ENCODE data around the gene OGFR. TPM values are rescaled to one million over a fixed set of nuclear protein-coding genes. Genes with fewer than 3 reads are reported as not detected.
A peak's percentile ranks its signal among the peaks of the same experiment; 100 is the strongest.

The OGFR gene
- total and polyA plus RNA-seq, 8 donors, result 23.2 to 58.3 (median 31.6) TPM

GRCh38 chr20:62765021-62765420, 39.6 kb upstream of the OGFR start:
- no peak for TF ChIP-seq CTCF (IDR thresholded peaks at IDR 0.05)
- H3K27ac ChIP-seq, result no peak overlapping the region
- DNase-seq, result no peak
- peaks cover 0 to 76% of the 10 kb centered on the region in 2 donors for H3K27me3 ChIP-seq
- H3K36me3 ChIP-seq, result no peaks in the 10 kb centered on the region
- ATAC-seq, result no peak
- intact Hi-C loops (cut with DNase I), result no loop called here
- no peak overlapping the region for H3K4me3 ChIP-seq
- H3K9me3 ChIP-seq, result no peaks in the 10 kb centered on the region
- H3K4me1 ChIP-seq, result peaks cover 0 to 4% of the 10 kb centered on the region in 2 donors

- no peak overlapping the region for H3K4me3 ChIP-seq
- ATAC-seq, result no peak
Observed at GRCh38 chr20:62765432-62766070, 39.1 kb upstream of the OGFR start.

GRCh38 chr20:62766071-62766450, 38.6 kb upstream of the OGFR start:
- Histone ChIP-seq H3K27me3 (peaks cover 0 to 71% of the 10 kb centered on the region in 2 donors), H3K9me3 (no peaks in the 10 kb centered on the region), H3K36me3 (no peaks in the 10 kb centered on the region), H3K4me1 (no peaks in the 10 kb centered on the region), H3K27ac (no peak overlapping the region), H3K4me3 (no peak overlapping the region)
- intact Hi-C loops (cut with DNase I), result no loop called here
- ATAC-seq (no peak), DNase-seq (peak in 1 of 4 donors; percentile 42)
- TF ChIP-seq CTCF (IDR thresholded peaks at IDR 0.05), result no peak

More at GRCh38 chr20:62765432-62766070, 39.1 kb upstream of the OGFR start:
- H3K27me3 ChIP-seq, result peaks cover 0 to 74% of the 10 kb centered on the region in 2 donors
- intact Hi-C loops (cut with DNase I), result no loop called here
- H3K27ac ChIP-seq, result no peak overlapping the region
- peaks cover 0 to 3% of the 10 kb centered on the region in 2 donors for H3K4me1 ChIP-seq
- H3K9me3 ChIP-seq, result no peaks in the 10 kb centered on the region
- DNase-seq, result peak in 1 of 4 donors; percentile 39
- no peaks in the 10 kb centered on the region for H3K36me3 ChIP-seq
- TF ChIP-seq CTCF (IDR thresholded peaks at IDR 0.05), result no peak

GRCh38 chr20:62766716-62767115, 37.9 kb upstream of the OGFR start:
- Histone ChIP-seq H3K9me3 (no peaks in the 10 kb centered on the region), H3K27me3 (peaks cover 0 to 72% of the 10 kb centered on the region in 2 donors), H3K4me1 (no peaks in the 10 kb centered on the region), H3K36me3 (no peaks in the 10 kb centered on the region), H3K27ac (no peak overlapping the region), H3K4me3 (no peak overlapping the region)
- intact Hi-C loops (cut with DNase I), result no loop called here
- ATAC-seq (no peak), DNase-seq (peak in 2 of 4 donors; percentile 6 to 79)
- no peak for TF ChIP-seq CTCF (IDR thresholded peaks at IDR 0.05)

- ATAC-seq (no peak), DNase-seq (no peak)
- Histone ChIP-seq H3K9me3 (no peaks in the 10 kb centered on the region), H3K27ac (no peak overlapping the region), H3K36me3 (no peaks in the 10 kb centered on the region), H3K4me1 (peaks cover 0 to 9% of the 10 kb centered on the region in 2 donors), H3K27me3 (peaks cover 0 to 65% of the 10 kb centered on the region in 2 donors), H3K4me3 (no peak overlapping the region)
- TF ChIP-seq CTCF (IDR thresholded peaks at IDR 0.05), result no peak
- intact Hi-C loops (cut with DNase I), result no loop called here
Observed at GRCh38 chr20:62768234-62768546, 36.4 kb upstream of the OGFR start.

All from left lung (tissue), 10 donors.